GM19238 (cell line): ENCODE measurements around the gene MT1A.
"Not testable (repeated sequence)": the region's sequence is repeated elsewhere in the genome, so short reads cannot be mapped to it uniquely, and the experiment has no call there.

Experiments used
- DNase-seq: peaks from one replicate; pipeline ENCODE4 v3.0.0; 2011; ENCODE audit warnings: low spot score; ENCODE audit not compliant: insufficient read length

The MT1A gene

GRCh38 chr16:56652600-56652999 is 14.1 kb downstream of the MT1A start:
- DNase-seq: no peak

DNA sequence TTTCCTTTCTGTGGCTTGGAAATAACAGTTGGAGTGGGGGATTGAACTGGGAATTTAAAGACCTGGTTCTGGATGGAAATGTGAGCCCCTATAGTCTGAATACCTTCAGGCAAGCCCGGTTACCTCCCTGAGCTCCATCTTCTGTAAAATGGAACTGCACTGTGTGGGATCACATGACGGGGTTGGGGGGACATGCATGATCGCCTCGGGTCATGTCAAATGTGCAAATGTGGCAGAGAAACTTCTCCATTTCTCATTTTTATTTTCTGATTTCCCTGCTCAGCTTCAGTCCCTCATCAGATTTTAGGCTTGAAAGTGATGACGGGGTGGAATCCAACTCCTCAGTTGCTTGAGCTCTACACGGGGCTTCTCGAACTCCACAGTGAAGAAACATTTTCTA is 14.8 kb downstream of the MT1A start:
- no peak for DNase-seq

- peak; percentile 30 for DNase-seq
These were observed 19.3 kb downstream of the MT1A start, which contains the start of gene MT1F for GRCh38 chr16:56657555-56658326. Gene MT1F, plus strand, starts transcription at chr16:56657959. Its CDS starts 100 bp downstream, at chr16:56658059.

DNA sequence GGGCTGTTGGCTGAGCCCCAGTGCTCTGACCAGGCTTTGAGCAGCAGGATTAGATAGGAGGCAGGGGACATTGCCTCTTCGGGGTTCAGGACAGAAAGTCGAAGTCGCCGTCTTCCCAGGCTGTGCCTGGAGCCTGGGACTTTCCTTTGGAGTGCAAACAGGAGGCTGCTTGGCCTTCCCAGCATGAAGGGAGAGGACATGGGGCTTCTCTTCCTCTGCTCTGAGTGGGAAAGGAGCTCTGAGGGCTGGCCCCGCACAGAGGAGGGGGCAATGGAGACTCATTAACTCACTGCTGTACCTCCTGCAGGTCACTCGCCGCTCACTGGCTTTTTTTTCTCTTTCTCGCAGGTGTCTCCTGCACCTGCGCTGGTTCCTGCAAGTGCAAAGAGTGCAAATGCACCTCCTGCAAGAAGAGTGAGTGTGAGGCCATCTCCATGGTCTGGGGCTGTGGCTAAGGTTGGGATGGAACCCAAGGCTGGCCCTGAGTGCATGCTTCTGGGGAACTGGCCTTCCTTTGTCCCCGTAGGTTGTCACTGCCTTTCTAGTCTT is 19.9 kb downstream of the MT1A start:
- no peak for DNase-seq

GRCh38 chr16:56662357-56663354 is 24.2 kb downstream of the MT1A start:
- no peak for DNase-seq

- no peak for DNase-seq
These were observed 26.0 kb downstream of the MT1A start for GRCh38 chr16:56664506-56664905.

DNA sequence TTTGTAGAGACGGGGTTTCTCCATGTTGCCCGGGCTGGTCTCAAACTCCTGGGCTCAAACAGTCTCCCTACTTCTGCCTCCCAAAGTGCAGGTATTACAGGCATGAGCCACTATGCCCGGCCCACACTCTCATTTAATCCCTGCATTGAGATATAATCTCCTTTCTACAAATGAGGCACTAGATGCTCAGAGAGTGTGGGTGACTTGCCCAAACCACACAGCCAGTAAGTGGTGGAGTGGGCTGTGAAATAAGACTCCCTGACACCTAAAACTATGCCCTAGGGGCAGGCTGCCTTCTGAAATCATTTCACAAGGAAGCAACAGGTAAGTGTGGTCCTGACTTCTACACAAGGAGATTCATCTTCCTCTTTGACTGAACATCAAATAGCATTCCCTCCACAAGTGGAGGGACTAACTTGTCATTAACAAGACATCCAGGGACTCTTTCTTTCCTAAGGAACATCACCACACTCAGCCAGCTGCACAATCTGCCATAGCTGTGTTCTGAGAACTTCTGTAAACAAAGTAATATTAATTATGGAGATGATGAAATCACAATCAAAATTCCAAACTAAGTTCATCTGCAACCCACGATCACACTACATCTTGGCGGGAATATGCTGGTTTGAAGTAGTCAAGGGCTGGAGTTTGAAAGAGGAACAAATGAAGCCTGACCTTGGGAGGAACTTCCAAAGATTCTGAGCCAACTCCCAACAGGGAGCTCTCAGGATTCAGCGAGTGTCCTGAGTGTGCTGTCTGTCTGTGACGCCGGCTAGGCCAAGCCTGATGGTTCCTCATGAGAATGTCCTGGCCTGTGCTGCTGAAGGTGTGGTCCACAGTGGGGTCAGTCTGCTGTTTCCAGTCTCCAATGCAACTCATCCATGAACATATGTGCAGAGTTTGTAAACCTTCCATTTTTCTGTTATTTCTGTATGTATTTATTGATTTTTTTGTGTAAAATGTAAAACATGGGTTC is 27.1 kb downstream of the MT1A start:
- not testable (repeated sequence) for DNase-seq

DNA sequence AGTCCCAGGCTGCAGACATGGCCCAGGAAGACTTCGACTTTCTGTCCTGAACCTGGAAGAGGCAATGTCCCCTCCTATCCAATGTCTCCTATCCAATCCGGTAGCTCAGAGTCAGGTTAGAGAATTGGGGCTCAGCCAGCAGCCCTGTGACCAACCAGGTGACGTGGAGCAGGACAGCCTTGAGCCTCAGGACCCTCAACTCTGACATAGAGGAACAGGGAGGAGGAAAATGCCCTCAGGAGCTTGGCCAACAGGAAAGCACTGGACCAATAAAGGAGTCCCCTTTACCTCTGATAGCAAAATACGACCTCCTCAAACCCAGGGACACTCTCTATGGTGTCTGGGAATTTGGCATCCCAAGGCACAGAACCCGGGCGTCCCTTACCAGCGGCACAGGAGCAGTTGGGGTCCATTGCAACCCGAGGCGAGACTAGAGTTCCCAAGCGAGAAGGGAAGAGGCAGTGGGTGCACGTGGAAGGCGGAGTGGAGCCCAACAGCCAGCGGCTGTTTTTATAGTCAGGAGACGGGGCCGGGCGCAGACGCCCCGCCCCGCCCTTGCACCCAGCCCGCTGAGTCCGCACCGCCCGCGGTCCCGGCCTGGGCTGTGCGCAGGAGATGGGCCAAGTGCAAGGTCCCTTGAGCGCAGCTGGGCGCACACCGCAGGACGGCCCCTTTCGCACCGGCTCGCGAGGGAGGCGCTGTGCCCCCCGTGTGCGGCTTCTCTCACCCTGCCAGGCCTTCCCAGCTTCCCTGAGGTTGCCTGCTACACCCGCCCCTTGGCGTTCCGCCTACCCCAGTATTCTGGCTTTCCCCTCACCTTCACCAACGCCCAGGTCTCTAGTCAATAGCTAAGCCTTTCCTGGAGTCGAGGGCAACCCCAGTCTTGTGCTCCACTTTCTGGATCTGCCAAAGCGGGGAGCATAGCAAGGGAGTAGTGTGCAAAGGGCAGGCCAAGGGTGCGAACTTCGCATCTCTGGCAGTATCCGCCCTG is 29.4 kb downstream of the MT1A start, which contains the start of gene MT1G:
Gene MT1G, minus strand, starts transcription at position 485 of the 991 bp plus-strand sequence. Its CDS starts 72 bp downstream, at position 413.
- no peak for DNase-seq

DNA sequence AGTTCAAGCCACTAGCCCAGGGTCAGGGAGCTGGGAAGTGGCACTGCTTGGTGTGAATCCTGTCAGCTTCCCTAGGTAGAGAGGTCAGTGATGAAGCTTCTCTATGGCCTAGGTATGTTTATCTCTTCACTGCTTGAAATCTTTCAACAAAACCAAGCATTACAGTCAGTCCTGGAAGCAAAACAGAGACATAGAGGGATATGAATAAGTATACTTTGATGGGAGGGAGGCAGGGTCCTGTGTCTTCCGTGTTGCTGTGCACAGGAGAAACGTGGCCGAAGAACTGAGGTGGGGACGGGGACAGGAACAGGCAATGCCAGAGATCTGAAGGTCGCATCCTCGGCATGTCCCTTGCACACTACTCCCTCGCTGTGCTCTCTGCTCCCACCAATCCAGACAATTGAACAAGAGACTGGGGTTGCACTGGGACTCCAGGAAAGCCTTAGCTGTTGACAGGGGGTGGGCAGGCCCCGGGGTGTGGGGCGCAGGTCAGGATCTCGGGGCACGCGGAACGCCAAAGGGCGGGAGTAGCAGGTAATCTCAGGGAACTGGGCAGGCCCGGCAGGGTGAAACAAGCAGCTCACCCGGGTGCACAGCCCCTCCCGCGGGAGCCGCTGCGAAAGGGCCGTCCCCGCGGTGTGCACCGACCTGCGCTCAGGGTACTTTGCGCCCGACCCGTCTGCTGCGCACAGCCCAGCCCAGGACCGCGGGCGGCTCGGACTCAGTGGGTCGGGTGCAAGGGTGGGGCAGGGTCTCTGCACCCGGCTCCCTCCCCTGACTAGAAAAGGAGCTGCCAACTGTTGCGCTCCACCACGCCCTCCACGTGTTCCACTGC is 30.8 kb downstream of the MT1A start, which contains the start of gene MT1H:
Gene MT1H, plus strand, starts transcription at position 810 of the 835 bp plus-strand sequence. CDS start 71 bp downstream, outside the sequence.
- no peak for DNase-seq

- DNase-seq: no peak
These were observed 31.6 kb downstream of the MT1A start for GRCh38 chr16:56669840-56670619.

- DNase-seq: no peak
These were observed 32.1 kb downstream of the MT1A start for GRCh38 chr16:56670620-56670934.

- DNase-seq: not testable (repeated sequence)
These were observed 33.2 kb downstream of the MT1A start for GRCh38 chr16:56671691-56672090.

DNA sequence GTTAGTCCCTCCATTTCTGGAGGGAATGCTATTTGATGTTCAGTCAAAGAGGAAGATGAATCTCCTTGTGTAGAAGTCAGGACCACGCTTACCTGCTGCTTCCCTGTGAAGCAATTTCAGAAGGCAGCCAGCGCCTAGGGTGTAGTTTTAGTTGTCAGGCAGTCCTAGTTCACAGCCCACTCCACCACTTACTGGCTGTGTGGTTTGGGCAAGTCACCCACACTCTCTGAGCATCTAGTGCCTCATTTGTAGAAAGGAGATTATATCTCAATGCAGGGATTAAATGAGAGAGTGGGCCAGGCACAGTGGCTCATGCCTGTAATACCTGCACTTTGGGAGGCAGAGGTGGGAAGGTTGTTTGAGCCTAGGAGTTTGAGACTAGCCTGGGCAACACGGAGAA is 33.7 kb downstream of the MT1A start:
- not testable (repeated sequence) for DNase-seq

- no peak for DNase-seq
These were observed 34.5 kb downstream of the MT1A start for GRCh38 chr16:56672761-56673536.

DNA sequence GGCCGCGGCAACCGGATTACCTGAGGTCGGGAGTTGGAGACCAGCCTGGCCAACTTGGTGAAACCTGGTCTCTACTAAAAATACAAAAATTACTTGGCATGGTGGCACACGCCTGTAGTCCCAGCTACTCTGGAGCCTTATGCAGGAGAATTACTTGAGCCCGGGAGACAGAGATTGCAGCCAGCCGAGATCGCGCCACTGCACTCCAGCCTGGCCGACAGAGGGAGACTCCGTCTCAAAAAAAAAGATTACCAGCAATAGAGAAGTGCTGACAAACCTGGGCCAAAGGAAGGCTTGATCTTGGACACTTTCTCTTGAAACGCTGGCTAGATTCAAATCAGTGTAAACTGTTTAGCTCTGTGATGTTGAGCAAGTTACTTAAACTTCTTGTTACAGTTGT is 35.5 kb downstream of the MT1A start:
- DNase-seq: no peak

- not testable (repeated sequence) for DNase-seq
These were observed 36.1 kb downstream of the MT1A start for GRCh38 chr16:56674570-56674969.

DNA sequence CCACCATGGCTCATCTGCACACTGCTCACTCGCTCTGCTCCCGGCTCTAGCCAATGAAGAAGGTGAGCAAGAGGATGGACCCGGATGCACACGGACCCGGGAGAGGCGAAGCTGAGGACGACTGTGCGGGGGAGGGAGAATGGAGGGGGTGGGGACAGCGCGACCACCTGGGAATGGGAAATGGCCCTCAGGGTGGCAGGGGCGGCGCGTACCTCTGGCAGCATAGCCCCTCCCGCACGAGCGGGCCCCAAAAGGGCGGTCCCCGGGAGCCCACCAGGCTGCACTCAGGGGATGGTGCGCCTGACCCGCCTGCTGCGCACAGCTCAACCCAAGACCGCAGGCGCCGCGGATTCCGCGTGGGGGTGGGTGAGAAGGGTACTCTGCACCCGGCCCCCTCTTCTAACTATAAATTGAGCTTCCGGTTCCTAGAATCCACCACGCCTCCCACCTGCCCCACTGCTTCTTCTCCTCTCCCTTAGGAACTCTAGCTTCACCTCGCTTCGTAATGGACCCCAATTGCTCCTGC is 37.3 kb downstream of the MT1A start:
- no peak for DNase-seq
